Fibroblast of lung (primary cell): ENCODE measurements around the gene ATG101. TPM values are rescaled to one million over a fixed set of nuclear protein-coding genes. Genes with fewer than 3 reads are reported as not detected.

ENCODE experiments used
- DNase-seq, 2 donors: peaks; one replicate each; pipeline versions ENCODE4 v3.0.0 to v3.0.0-alpha.2; 2010; ENCODE audit warnings: low read depth in 2 of 2
- H2AFZ ChIP-seq: 2 replicates; pipeline ENCODE4 v1.5.1; 2012; ENCODE audit warnings: low read length, control low read depth, inconsistent platforms
- H3K27ac ChIP-seq: 2 replicates; pipeline ENCODE4 v1.5.1; 2011; ENCODE audit warnings: low read length, control low read depth; ENCODE audit not compliant: insufficient read depth
- H3K27me3 ChIP-seq: 2 replicates; pipeline ENCODE4 v1.5.1; 2011; ENCODE audit warnings: mild to moderate bottlenecking, low read length; ENCODE audit not compliant: control insufficient read depth, insufficient read depth
- H3K36me3 ChIP-seq: 2 replicates; pipeline ENCODE4 v1.5.1; 2011; ENCODE audit warnings: low read length; ENCODE audit not compliant: control insufficient read depth, insufficient read depth
- H3K4me1 ChIP-seq: 2 replicates; pipeline ENCODE4 v1.5.1; 2011; ENCODE audit warnings: low read length; ENCODE audit not compliant: control insufficient read depth, insufficient read depth; ENCODE audit errors: extremely low read depth
- H3K4me2 ChIP-seq: 2 replicates; pipeline ENCODE4 v1.5.1; 2011; ENCODE audit warnings: low read length, control low read depth; ENCODE audit not compliant: insufficient read depth; ENCODE audit errors: extremely low read depth
- H3K4me3 ChIP-seq, 4 experiments: fragments of 200-600 bp in 1 of 4; sonication (generic) in 1 of 4; replicated peaks in 1 of 4; 2 replicates each; pipeline ENCODE4 v1.5.1; 2011 to 2016; ENCODE audit warnings: low read length in 4 of 4, low read depth in 3 of 4, mild to moderate bottlenecking in 3 of 4, control low read depth in 2 of 4, inconsistent platforms in 1 of 4, mixed read lengths in 1 of 4; ENCODE audit not compliant: insufficient read depth in 1 of 4; ENCODE audit errors: control extremely low read depth in 1 of 4
- H3K79me2 ChIP-seq: 2 replicates; pipeline ENCODE4 v1.5.1; 2012; ENCODE audit warnings: mild to moderate bottlenecking, low read length, inconsistent platforms; ENCODE audit not compliant: control insufficient read depth, insufficient read depth
- H3K9ac ChIP-seq: 2 replicates; pipeline ENCODE4 v1.5.1; 2011; ENCODE audit warnings: mild to moderate bottlenecking, low read length, control low read depth; ENCODE audit not compliant: insufficient read depth
- H3K9me3 ChIP-seq: 2 replicates; pipeline ENCODE4 v1.5.1; 2012; ENCODE audit warnings: low read depth, low read length; ENCODE audit not compliant: control insufficient read depth, insufficient read depth
- H4K20me1 ChIP-seq: 2 replicates; pipeline ENCODE4 v1.5.1; 2011; ENCODE audit warnings: low read length; ENCODE audit not compliant: control insufficient read depth, insufficient read depth; ENCODE audit errors: extremely low read depth
- CTCF ChIP-seq, 2 donors: IDR thresholded peaks in 1 of 2; conservative IDR thresholded peaks in 1 of 2; 1 replicate in 1 of 2; 2 replicates in 1 of 2; pipeline ENCODE4 v1.5.1; 2011 to 2012; ENCODE audit warnings: low read length in 2 of 2, control low read depth in 1 of 2, inconsistent platforms in 1 of 2, low read depth in 1 of 2, mild to moderate bottlenecking in 1 of 2
- EZH2 ChIP-seq: IDR thresholded peaks from 2 replicates; pipeline ENCODE4 v1.5.1; 2012; ENCODE audit warnings: low read length, control low read depth, mild to moderate bottlenecking; ENCODE audit errors: missing control alignments
- polyA plus RNA-seq, 2 donors: library from polyadenylated mRNA; depleted of rRNA in 1 of 2; stranded (reverse) in 1 of 2; unstranded in 1 of 2; fragments of >200 nt; gene quantifications; 2 replicates each; pipeline ENCODE4 v1.2.1, GENCODE V29; 2011 to 2012; ENCODE audit warnings: missing spikeins in 1 of 2
- total RNA-seq: library from RNA; depleted of rRNA; stranded (reverse); fragments of >200 nt; gene quantifications from 2 replicates; pipeline ENCODE4 v1.2.1, GENCODE V29; 2014

The ATG101 gene
- total and polyA plus RNA-seq, 2 donors (not counting 1 experiment from before 2014, with no cell fraction given): 82.9 to 90.3 TPM

DNA sequence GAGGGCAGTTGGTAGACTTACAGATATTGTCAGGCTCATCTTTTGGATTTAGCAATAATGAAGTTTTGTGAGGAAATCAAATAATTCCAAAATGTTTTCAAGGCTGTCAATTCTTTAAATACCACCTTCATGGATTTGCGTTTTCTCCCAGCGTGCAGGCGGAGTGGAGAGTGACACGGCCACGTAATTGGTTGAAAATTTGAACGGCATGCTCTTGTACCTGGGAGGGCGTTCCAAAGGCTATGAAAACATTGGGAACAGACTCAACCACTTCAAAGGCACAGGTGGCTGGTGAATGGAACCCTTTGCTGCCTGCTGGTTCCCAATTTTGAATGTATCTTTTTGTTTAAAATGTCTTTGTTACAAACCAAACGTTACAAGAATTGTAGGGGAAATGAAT, 22.1 kb downstream of the ATG101 start:
- no peak overlapping the region for H3K4me2 ChIP-seq
- TF ChIP-seq CTCF (conservative IDR thresholded peaks at IDR 0.05 in 1 of 2, IDR thresholded peaks at IDR 0.05 in 1 of 2; ENCODE audit: low read depth in 1 of 2, low read length in 2 of 2) (no peak), EZH2 (no peak)
- no peak for DNase-seq

DNA sequence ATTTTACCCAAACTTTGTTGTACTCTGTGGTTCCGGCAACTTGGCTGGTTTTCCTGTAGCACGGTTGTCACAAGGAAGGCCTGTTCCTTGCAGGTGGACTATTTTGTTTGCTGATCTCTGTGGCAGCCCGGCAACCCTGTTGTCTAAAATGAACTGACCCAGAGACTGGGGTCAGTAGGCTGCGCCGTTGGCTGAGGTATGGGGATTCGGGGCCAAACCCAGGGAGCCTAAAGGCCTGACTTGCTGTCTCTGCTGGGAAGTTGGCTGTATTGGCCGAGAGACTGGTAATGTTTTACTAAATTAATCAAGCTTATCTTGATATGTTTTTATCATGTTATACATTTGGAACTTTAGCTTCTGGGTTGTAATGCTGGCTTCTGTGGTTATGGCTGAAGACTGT, 23.6 kb downstream of the ATG101 start:
- no peaks in the 10 kb centered on the region for H3K4me1 ChIP-seq
- no peak overlapping the region for H3K27ac ChIP-seq
- no peak for DNase-seq
- no peaks in the 10 kb centered on the region for H3K9me3 ChIP-seq
- no peaks in the 10 kb centered on the region for H4K20me1 ChIP-seq
- no peak for TF ChIP-seq EZH2
- TF ChIP-seq CTCF (conservative IDR thresholded peaks at IDR 0.05 in 1 of 2, IDR thresholded peaks at IDR 0.05 in 1 of 2; ENCODE audit: low read depth in 1 of 2, low read length in 2 of 2): no peak
- H3K9ac ChIP-seq: no peak overlapping the region
- H3K27me3 ChIP-seq: peaks cover 11% of the 10 kb centered on the region
- H3K79me2 ChIP-seq: no peaks in the 10 kb centered on the region
- H3K36me3 ChIP-seq: no peaks in the 10 kb centered on the region
- no peak overlapping the region for H2AFZ ChIP-seq
- H3K4me2 ChIP-seq: no peak overlapping the region
- no peak overlapping the region for H3K4me3 ChIP-seq

More for the DNA sequence above, 22.1 kb downstream of the ATG101 start:
- no peak overlapping the region for H3K27ac ChIP-seq
- H3K4me3 ChIP-seq: no peak overlapping the region
- no peaks in the 10 kb centered on the region for H3K4me1 ChIP-seq
- H3K9ac ChIP-seq: no peak overlapping the region
- no peaks in the 10 kb centered on the region for H3K79me2 ChIP-seq
- H3K36me3 ChIP-seq: no peaks in the 10 kb centered on the region
- no peaks in the 10 kb centered on the region for H4K20me1 ChIP-seq
- peaks cover 11% of the 10 kb centered on the region for H3K27me3 ChIP-seq
- no peaks in the 10 kb centered on the region for H3K9me3 ChIP-seq
- H2AFZ ChIP-seq: no peak overlapping the region

GRCh38 chr12:52096332-52097044, 26.7 kb downstream of the ATG101 start:
- no peaks in the 10 kb centered on the region for H4K20me1 ChIP-seq

More at GRCh38 chr12:52096332-52097044, 26.7 kb downstream of the ATG101 start:
- H3K4me1 ChIP-seq: no peaks in the 10 kb centered on the region
- no peaks in the 10 kb centered on the region for H3K36me3 ChIP-seq
- H3K27me3 ChIP-seq: no peaks in the 10 kb centered on the region
- no peak overlapping the region for H3K4me3 ChIP-seq
- no peaks in the 10 kb centered on the region for H3K79me2 ChIP-seq
- DNase-seq: no peak
- no peak overlapping the region for H3K27ac ChIP-seq
- H3K9ac ChIP-seq: no peak overlapping the region
- no peak overlapping the region for H2AFZ ChIP-seq
- no peak overlapping the region for H3K4me2 ChIP-seq
- no peaks in the 10 kb centered on the region for H3K9me3 ChIP-seq
- TF ChIP-seq EZH2 (no peak), CTCF (conservative IDR thresholded peaks at IDR 0.05 in 1 of 2, IDR thresholded peaks at IDR 0.05 in 1 of 2; ENCODE audit: low read depth in 1 of 2, low read length in 2 of 2) (no peak)
